GM23338 (cell line): ENCODE results near the gene APBB3.

Source experiments
- CREB1 ChIP-seq: fragments of 250-450 bp; sonication (Bioruptor Pico); IDR thresholded peaks from 2 replicates; pipeline ENCODE4 v1.5.0; 2020; ENCODE audit warnings: low read depth, mild to moderate bottlenecking, moderate library complexity
- CTCF ChIP-seq, 2 experiments: fragments of 200-600 bp in 1 of 2; sonication (generic) in 1 of 2; conservative IDR thresholded peaks; 2 replicates each; pipeline versions ENCODE4 v1.5.1 to v1.6.1; 2016 to 2017; ENCODE audit warnings: antibody characterized with exemption in 2 of 2, low read depth in 2 of 2, mild to moderate bottlenecking in 2 of 2, moderate library complexity in 1 of 2
- ETS1 ChIP-seq: IDR thresholded peaks from 2 replicates; pipeline ENCODE4 v1.6.1; 2016; ENCODE audit warnings: antibody characterized with exemption
- EZH2 ChIP-seq: fragments of 200-600 bp; sonication (generic); IDR thresholded peaks from one replicate; pipeline ENCODE4 v1.8.0; 2017; ENCODE audit warnings: antibody characterized with exemption, mild to moderate bottlenecking, low read depth; ENCODE audit not compliant: unreplicated experiment
- EZH2phosphoT487 ChIP-seq: fragments of 200-600 bp; sonication (generic); IDR thresholded peaks from one replicate; pipeline ENCODE4 v1.8.1; 2018; ENCODE audit warnings: antibody characterized with exemption; ENCODE audit not compliant: unreplicated experiment
- JUNB ChIP-seq: IDR thresholded peaks from one replicate; pipeline ENCODE4 v1.6.1; 2016; ENCODE audit warnings: antibody characterized with exemption; ENCODE audit not compliant: unreplicated experiment
- NANOG ChIP-seq: IDR thresholded peaks from 2 replicates; pipeline ENCODE4 v1.6.1; 2016; ENCODE audit warnings: antibody characterized with exemption, borderline replicate concordance
- POLR2AphosphoS5 ChIP-seq: IDR thresholded peaks from 2 replicates; pipeline ENCODE4 v1.6.1; 2016; ENCODE audit warnings: antibody characterized with exemption, low read depth
- REST ChIP-seq: IDR thresholded peaks from one replicate; pipeline ENCODE4 v1.6.1; 2018; ENCODE audit warnings: antibody characterized with exemption; ENCODE audit not compliant: unreplicated experiment
- STAT1 ChIP-seq: IDR thresholded peaks from one replicate; pipeline ENCODE4 v1.6.1; 2016; ENCODE audit warnings: antibody characterized with exemption; ENCODE audit not compliant: unreplicated experiment
- ZNF331 ChIP-seq: fragments of 250-450 bp; sonication (Bioruptor Pico); IDR thresholded peaks from 2 replicates; pipeline ENCODE4 v1.5.0; 2020; ENCODE audit warnings: low read depth, mild to moderate bottlenecking, moderate library complexity
- TF ChIP-seq, protein P1 (sequence below): fragments of 250-450 bp; sonication (Bioruptor Pico); IDR thresholded peaks from 2 replicates; pipeline ENCODE4 v1.5.0; 2020; ENCODE audit warnings: mild to moderate bottlenecking, moderate library complexity

GRCh38 chr5:140565024-140565779 lies 804 bp upstream of the APBB3 start:
- TF ChIP-seq CTCF (conservative IDR thresholded peaks at IDR 0.05; ENCODE audit: low read depth in 2 of 2) (no peak), POLR2AphosphoS5 (no peak), EZH2 (no peak), EZH2phosphoT487 (no peak), REST (no peak), CREB1 (CRISPR knock-in tag) (no peak), JUNB (no peak), NANOG (no peak), STAT1 (no peak), ETS1 (no peak), ZNF331 (CRISPR knock-in tag) (no peak)
- TF ChIP-seq, protein P1, sequence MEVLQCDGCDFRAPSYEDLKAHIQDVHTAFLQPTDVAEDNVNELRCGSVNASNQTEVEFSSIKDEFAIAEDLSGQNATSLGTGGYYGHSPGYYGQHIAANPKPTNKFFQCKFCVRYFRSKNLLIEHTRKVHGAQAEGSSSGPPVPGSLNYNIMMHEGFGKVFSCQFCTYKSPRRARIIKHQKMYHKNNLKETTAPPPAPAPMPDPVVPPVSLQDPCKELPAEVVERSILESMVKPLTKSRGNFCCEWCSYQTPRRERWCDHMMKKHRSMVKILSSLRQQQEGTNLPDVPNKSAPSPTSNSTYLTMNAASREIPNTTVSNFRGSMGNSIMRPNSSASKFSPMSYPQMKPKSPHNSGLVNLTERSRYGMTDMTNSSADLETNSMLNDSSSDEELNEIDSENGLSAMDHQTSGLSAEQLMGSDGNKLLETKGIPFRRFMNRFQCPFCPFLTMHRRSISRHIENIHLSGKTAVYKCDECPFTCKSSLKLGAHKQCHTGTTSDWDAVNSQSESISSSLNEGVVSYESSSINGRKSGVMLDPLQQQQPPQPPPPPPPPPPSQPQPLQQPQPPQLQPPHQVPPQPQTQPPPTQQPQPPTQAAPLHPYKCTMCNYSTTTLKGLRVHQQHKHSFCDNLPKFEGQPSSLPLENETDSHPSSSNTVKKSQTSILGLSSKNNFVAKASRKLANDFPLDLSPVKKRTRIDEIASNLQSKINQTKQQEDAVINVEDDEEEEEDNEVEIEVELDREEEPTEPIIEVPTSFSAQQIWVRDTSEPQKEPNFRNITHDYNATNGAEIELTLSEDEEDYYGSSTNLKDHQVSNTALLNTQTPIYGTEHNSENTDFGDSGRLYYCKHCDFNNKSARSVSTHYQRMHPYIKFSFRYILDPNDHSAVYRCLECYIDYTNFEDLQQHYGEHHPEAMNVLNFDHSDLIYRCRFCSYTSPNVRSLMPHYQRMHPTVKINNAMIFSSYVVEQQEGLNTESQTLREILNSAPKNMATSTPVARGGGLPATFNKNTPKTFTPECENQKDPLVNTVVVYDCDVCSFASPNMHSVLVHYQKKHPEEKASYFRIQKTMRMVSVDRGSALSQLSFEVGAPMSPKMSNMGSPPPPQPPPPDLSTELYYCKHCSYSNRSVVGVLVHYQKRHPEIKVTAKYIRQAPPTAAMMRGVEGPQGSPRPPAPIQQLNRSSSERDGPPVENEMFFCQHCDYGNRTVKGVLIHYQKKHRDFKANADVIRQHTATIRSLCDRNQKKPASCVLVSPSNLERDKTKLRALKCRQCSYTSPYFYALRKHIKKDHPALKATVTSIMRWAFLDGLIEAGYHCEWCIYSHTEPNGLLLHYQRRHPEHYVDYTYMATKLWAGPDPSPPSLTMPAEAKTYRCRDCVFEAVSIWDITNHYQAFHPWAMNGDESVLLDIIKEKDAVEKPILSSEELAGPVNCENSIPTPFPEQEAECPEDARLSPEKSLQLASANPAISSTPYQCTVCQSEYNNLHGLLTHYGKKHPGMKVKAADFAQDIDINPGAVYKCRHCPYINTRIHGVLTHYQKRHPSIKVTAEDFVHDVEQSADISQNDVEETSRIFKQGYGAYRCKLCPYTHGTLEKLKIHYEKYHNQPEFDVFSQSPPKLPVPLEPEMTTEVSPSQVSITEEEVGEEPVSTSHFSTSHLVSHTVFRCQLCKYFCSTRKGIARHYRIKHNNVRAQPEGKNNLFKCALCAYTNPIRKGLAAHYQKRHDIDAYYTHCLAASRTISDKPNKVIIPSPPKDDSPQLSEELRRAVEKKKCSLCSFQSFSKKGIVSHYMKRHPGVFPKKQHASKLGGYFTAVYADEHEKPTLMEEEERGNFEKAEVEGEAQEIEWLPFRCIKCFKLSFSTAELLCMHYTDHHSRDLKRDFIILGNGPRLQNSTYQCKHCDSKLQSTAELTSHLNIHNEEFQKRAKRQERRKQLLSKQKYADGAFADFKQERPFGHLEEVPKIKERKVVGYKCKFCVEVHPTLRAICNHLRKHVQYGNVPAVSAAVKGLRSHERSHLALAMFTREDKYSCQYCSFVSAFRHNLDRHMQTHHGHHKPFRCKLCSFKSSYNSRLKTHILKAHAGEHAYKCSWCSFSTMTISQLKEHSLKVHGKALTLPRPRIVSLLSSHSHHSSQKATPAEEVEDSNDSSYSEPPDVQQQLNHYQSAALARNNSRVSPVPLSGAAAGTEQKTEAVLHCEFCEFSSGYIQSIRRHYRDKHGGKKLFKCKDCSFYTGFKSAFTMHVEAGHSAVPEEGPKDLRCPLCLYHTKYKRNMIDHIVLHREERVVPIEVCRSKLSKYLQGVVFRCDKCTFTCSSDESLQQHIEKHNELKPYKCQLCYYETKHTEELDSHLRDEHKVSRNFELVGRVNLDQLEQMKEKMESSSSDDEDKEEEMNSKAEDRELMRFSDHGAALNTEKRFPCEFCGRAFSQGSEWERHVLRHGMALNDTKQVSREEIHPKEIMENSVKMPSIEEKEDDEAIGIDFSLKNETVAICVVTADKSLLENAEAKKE (CRISPR knock-in tag): no peak
